H1 (cell line): ENCODE measurements around the gene C3orf18.

ENCODE experiments used
- HDAC2 ChIP-seq, 2 experiments: fragments of 300-600 bp in 1 of 2; sonication (generic) in 1 of 2; IDR thresholded peaks; 2 replicates each; pipeline ENCODE4 v1.6.1; 2011 to 2012; ENCODE audit warnings: low read depth in 2 of 2, low read length in 2 of 2, mild to moderate bottlenecking in 2 of 2, moderate library complexity in 2 of 2, borderline replicate concordance in 1 of 2, inconsistent platforms in 1 of 2
- NANOG ChIP-seq: IDR thresholded peaks from 2 replicates; pipeline ENCODE4 v1.6.1; 2011; ENCODE audit warnings: low read length, low read depth, mild to moderate bottlenecking, inconsistent platforms; ENCODE audit not compliant: insufficient read depth, poor library complexity, severe bottlenecking
- POLR2A ChIP-seq, 2 experiments: IDR thresholded peaks; 1 replicate in 1 of 2; 2 replicates in 1 of 2; pipeline ENCODE4 v1.6.1; 2011; ENCODE audit warnings: low read depth in 2 of 2, low read length in 2 of 2, mild to moderate bottlenecking in 2 of 2; ENCODE audit errors: control extremely low read depth in 1 of 2
- SIN3A ChIP-seq, 2 experiments: IDR thresholded peaks in 1 of 2; conservative IDR thresholded peaks in 1 of 2; 2 replicates each; pipeline ENCODE4 v1.6.1; 2011 to 2012; ENCODE audit warnings: low read length in 2 of 2, improper control_type of control experiment in 1 of 2, low read depth in 1 of 2, mild to moderate bottlenecking in 1 of 2
- SIRT6 ChIP-seq: IDR thresholded peaks from one replicate; pipeline ENCODE4 v1.7.1; 2012; ENCODE audit warnings: low read length, inconsistent platforms
- TF ChIP-seq, protein P1 (sequence below), 3 experiments: IDR thresholded peaks; 1 replicate in 2 of 3; 2 replicates in 1 of 3; pipeline versions ENCODE4 v1.5.1 to v1.6.1; 2011; ENCODE audit warnings: low read length in 3 of 3, mild to moderate bottlenecking in 3 of 3, inconsistent platforms in 2 of 3, low read depth in 1 of 3, moderate library complexity in 1 of 3; ENCODE audit not compliant: insufficient read depth in 1 of 3; ENCODE audit errors: control extremely low read depth in 1 of 3

DNA sequence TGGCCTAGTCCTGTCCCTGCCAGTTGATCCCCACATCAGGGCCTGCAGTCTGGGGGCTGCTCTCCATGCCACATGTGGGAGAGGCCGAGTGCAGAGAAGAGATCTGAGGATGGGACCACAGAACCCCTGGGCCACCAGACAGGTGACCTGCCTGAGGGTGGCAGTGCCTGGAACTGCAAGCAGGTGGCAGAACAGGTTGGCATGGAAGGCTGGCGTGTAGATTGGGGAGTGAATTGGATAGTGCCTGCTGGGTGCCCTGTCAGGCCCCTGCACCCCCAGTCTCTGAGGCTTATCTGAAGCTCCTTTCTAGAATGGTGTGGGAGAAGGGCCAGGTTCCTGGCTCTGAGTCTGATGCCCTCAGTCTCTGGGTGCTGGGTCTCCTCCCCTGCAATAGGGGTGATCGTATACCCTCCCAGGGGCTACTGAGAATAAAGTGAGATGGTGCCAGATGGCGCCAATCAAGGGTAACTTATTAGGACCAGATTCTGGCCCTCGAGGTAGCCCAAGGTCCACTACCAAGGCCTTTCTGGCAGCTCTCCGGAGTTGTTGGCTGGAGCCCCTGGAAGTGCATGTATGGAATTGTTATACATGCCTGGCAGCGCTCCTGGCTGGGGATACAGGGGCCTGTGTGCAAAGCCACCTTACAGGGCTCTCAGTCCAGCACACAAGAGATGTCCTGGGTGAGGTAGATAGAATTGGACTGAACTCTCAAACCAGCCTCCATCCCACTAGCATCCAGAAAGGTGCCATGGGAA is 15.7 kb downstream of the C3orf18 start:
- TF ChIP-seq HDAC2 (IDR thresholded peaks at IDR 0.05; ENCODE audit: borderline replicate concordance in 1 of 2, low read depth in 2 of 2, low read length in 2 of 2) (no peak), POLR2A (IDR thresholded peaks at IDR 0.05; ENCODE audit: control extremely low read depth in 1 of 2, low read depth in 2 of 2, low read length in 2 of 2) (no peak), NANOG (no peak), SIRT6 (no peak), SIN3A (conservative IDR thresholded peaks at IDR 0.05 in 1 of 2, IDR thresholded peaks at IDR 0.05 in 1 of 2; ENCODE audit: low read depth in 1 of 2, low read length in 2 of 2) (no peak)
- TF ChIP-seq, protein P1, sequence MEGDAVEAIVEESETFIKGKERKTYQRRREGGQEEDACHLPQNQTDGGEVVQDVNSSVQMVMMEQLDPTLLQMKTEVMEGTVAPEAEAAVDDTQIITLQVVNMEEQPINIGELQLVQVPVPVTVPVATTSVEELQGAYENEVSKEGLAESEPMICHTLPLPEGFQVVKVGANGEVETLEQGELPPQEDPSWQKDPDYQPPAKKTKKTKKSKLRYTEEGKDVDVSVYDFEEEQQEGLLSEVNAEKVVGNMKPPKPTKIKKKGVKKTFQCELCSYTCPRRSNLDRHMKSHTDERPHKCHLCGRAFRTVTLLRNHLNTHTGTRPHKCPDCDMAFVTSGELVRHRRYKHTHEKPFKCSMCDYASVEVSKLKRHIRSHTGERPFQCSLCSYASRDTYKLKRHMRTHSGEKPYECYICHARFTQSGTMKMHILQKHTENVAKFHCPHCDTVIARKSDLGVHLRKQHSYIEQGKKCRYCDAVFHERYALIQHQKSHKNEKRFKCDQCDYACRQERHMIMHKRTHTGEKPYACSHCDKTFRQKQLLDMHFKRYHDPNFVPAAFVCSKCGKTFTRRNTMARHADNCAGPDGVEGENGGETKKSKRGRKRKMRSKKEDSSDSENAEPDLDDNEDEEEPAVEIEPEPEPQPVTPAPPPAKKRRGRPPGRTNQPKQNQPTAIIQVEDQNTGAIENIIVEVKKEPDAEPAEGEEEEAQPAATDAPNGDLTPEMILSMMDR (IDR thresholded peaks at IDR 0.05; ENCODE audit: control extremely low read depth in 1 of 3, insufficient read depth in 1 of 3, low read depth in 1 of 3, low read length in 3 of 3) = no peak
